ENCODE measurements around the gene SREK1IP1. TPM values are rescaled to one million over a fixed set of nuclear protein-coding genes. Genes with fewer than 3 reads are reported as not detected.

The SREK1IP1 gene
- total and polyA plus RNA-seq, 7 experiments from 2014 or later, result 11.7 to 29.9 (median 21.7) TPM

DNA sequence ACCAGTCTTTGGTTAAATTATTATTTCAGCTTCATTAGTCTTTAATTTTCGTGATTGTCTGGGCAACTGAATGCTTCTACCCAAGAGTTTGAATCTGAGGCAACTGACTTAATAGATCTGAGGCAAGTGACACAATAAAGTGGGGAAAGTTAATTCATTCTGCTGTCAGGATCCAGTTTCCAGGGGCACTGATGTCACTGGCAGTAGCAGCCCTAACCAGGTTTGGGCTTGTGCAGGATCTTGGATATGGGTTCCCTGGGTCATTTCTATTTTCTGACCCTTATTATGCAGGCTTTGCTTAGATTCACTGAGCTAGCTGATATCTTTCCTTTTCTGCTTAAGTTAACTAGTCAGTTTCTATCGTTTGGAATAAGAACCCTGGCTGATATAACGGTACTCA is 9.6 kb downstream of the SREK1IP1 start:
- POLR2A ChIA-PET, result interaction anchor here (1.0 kb wide), 1 partner anchor 9 kb away, joined by 3 read pairs; the partner anchor contains the start of gene SREK1IP1

GRCh38 chr5:64754066-64754465 is 14.4 kb downstream of the SREK1IP1 start:
- Histone ChIP-seq H3K4me1 (ENCODE audit: control insufficient read depth in 2 of 2, insufficient read depth in 2 of 2, low read length in 2 of 2) (no peaks in the 10 kb centered on the region), H3K9me3 (ENCODE audit: control insufficient read depth in 2 of 3, low read length in 3 of 3) (no peaks in the 10 kb centered on the region), H3K27me3 (ENCODE audit: control insufficient read depth in 2 of 2, insufficient read depth in 2 of 2, low read length in 2 of 2) (no peaks in the 10 kb centered on the region), H3K36me3 (ENCODE audit: control insufficient read depth in 2 of 3, insufficient read depth in 3 of 3, low read length in 3 of 3) (peaks cover 0 to 7% (median 0%) of the 10 kb centered on the region in 3 experiments), H3K27ac (ENCODE audit: low read depth, low read length) (no peak overlapping the region), H3K4me3 (ENCODE audit: low read length) (no peak overlapping the region)
- Mint-ChIP-seq H3K4me3 (no peak overlapping the region), H3K9me3 (peaks cover 0 to 1% (median 0%) of the 10 kb centered on the region in 11 donors), H3K4me1 (peaks cover 5 to 16% (median 13%) of the 10 kb centered on the region in 7 donors), H3K27me3 (no peaks in the 10 kb centered on the region), H3K27ac (no peak overlapping the region), H3K36me3 (peaks cover 5 to 54% (median 9%) of the 10 kb centered on the region in 5 donors)
- POLR2A ChIA-PET, result no interaction called here
- ATAC-seq (no peak), DNase-seq (no peak)
- intact Hi-C loops (cut with micrococcal nuclease), result loop anchor here in 1 of 2 donors (10.0 kb wide), 1 partner anchor 51 kb away; no protein-coding TSS in a partner anchor
- CTCF ChIA-PET, result no interaction called here

More for the DNA sequence above, 9.6 kb downstream of the SREK1IP1 start:
- H3K9me3 Mint-ChIP-seq, result no peaks in the 10 kb centered on the region
- intact Hi-C loops (cut with micrococcal nuclease), result loop anchor here in 1 of 2 donors (10.0 kb wide), 1 partner anchor 46 kb away; no protein-coding TSS in a partner anchor
- H3K9me3 ChIP-seq (ENCODE audit: control insufficient read depth in 2 of 3, low read length in 3 of 3), result no peaks in the 10 kb centered on the region
- H3K27me3 ChIP-seq (ENCODE audit: control insufficient read depth in 2 of 2, insufficient read depth in 2 of 2, low read length in 2 of 2), result no peaks in the 10 kb centered on the region
- H3K4me3 ChIP-seq (ENCODE audit: low read length), result no peak overlapping the region
- peaks cover 3 to 40% (median 6%) of the 10 kb centered on the region in 5 donors for H3K36me3 Mint-ChIP-seq
- H3K36me3 ChIP-seq (ENCODE audit: control insufficient read depth in 2 of 3, insufficient read depth in 3 of 3, low read length in 3 of 3), result peaks cover 0 to 10% (median 0%) of the 10 kb centered on the region in 3 experiments
- DNase-seq (no peak), ATAC-seq (no peak)
- H3K27me3 Mint-ChIP-seq, result no peaks in the 10 kb centered on the region
- CTCF ChIA-PET, result no interaction called here
- no peak overlapping the region for H3K4me3 Mint-ChIP-seq
- no peak overlapping the region for H3K27ac Mint-ChIP-seq
- peaks cover 12 to 36% (median 22%) of the 10 kb centered on the region in 7 donors for H3K4me1 Mint-ChIP-seq
- no peak overlapping the region for H3K27ac ChIP-seq (ENCODE audit: low read depth, low read length)
- H3K4me1 ChIP-seq (ENCODE audit: control insufficient read depth in 2 of 2, insufficient read depth in 2 of 2, low read length in 2 of 2), result no peaks in the 10 kb centered on the region

GRCh38 chr5:64749385-64749784 is 19.1 kb downstream of the SREK1IP1 start:
- H3K9me3 ChIP-seq (ENCODE audit: control insufficient read depth in 2 of 3, low read length in 3 of 3), result no peaks in the 10 kb centered on the region
- CTCF ChIA-PET, result no interaction called here
- H3K4me3 Mint-ChIP-seq, result no peak overlapping the region
- peaks cover 0 to 3% (median 0%) of the 10 kb centered on the region in 3 experiments for H3K36me3 ChIP-seq (ENCODE audit: control insufficient read depth in 2 of 3, insufficient read depth in 3 of 3, low read length in 3 of 3)
- ATAC-seq (no peak), DNase-seq (no peak)
- H3K27ac Mint-ChIP-seq, result no peak overlapping the region
- POLR2A ChIA-PET, result no interaction called here
- peaks cover 0 to 23% (median 4%) of the 10 kb centered on the region in 7 donors for H3K4me1 Mint-ChIP-seq
- intact Hi-C loops (cut with micrococcal nuclease), result no loop called here
- H3K27me3 Mint-ChIP-seq, result no peaks in the 10 kb centered on the region
- peaks cover 8 to 34% (median 9%) of the 10 kb centered on the region in 5 donors for H3K36me3 Mint-ChIP-seq
- no peaks in the 10 kb centered on the region for H3K4me1 ChIP-seq (ENCODE audit: control insufficient read depth in 2 of 2, insufficient read depth in 2 of 2, low read length in 2 of 2)
- H3K9me3 Mint-ChIP-seq, result peaks cover 0 to 1% (median 0%) of the 10 kb centered on the region in 11 donors
- H3K27me3 ChIP-seq (ENCODE audit: control insufficient read depth in 2 of 2, insufficient read depth in 2 of 2, low read length in 2 of 2), result no peaks in the 10 kb centered on the region
- H3K4me3 ChIP-seq (ENCODE audit: low read length), result no peak overlapping the region
- no peak overlapping the region for H3K27ac ChIP-seq (ENCODE audit: low read depth, low read length)

DNA sequence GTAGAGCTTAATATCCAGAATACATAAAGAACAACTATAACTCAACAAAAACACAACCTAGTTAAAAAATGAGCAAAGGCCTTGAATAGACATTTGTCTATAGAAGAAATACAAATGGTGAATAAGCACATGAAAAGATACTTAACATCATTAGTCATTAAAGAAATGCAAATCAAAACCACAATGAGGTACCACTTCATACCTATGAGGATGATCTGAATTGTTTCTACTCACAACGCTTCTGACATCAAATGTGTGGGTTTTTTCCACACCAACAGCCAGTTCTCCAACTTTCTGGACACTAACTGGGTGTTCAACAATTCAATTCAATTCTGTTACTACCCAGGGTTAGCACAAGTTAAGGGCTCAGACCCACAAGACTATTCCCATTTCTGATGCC is 22.0 kb downstream of the SREK1IP1 start:
- no peak for DNase-seq
- Histone ChIP-seq H3K27ac (ENCODE audit: low read depth, low read length) (no peak overlapping the region), H3K36me3 (ENCODE audit: control insufficient read depth in 2 of 3, insufficient read depth in 3 of 3, low read length in 3 of 3) (no peaks in the 10 kb centered on the region), H3K4me3 (ENCODE audit: low read length) (no peak overlapping the region), H3K27me3 (ENCODE audit: control insufficient read depth in 2 of 2, insufficient read depth in 2 of 2, low read length in 2 of 2) (no peaks in the 10 kb centered on the region), H3K4me1 (ENCODE audit: control insufficient read depth in 2 of 2, insufficient read depth in 2 of 2, low read length in 2 of 2) (no peaks in the 10 kb centered on the region), H3K9me3 (ENCODE audit: control insufficient read depth in 2 of 3, low read length in 3 of 3) (no peaks in the 10 kb centered on the region)
- peaks cover 4 to 30% (median 4%) of the 10 kb centered on the region in 7 donors for H3K4me1 Mint-ChIP-seq
- intact Hi-C loops (cut with micrococcal nuclease), result no loop called here
- peaks cover 5 to 39% (median 8%) of the 10 kb centered on the region in 5 donors for H3K36me3 Mint-ChIP-seq
- no peak for ATAC-seq
- no peaks in the 10 kb centered on the region for H3K27me3 Mint-ChIP-seq
- no peak overlapping the region for H3K27ac Mint-ChIP-seq
- peaks cover 0 to 1% (median 0%) of the 10 kb centered on the region in 11 donors for H3K9me3 Mint-ChIP-seq
- POLR2A ChIA-PET, result no interaction called here
- H3K4me3 Mint-ChIP-seq, result no peak overlapping the region
- CTCF ChIA-PET, result interaction anchor here (0.6 kb wide), 1 partner anchor 702 kb away, joined by 4 read pairs; no protein-coding TSS in a partner anchor

DNA sequence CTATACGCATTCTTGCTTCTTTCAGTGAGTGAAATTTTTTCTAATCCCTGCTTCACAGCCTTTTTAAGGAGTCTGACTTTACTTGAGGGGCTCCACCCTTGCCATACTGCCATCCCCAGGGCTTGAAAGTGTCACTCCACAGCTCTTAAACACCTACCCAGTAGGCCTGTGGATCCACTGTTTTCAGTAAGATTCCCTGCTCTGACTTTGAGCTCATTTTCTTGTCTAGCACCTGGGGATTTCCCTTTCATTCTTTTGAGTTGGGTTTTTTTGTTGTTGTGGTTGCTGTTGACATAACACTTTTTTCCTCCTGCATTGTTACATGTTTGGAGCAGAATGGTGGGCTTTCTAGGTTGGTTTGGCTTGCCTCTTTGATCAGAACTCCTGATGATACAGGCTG is 23.6 kb downstream of the SREK1IP1 start:
- DNase-seq, result no peak
- ChIA-PET POLR2A (no interaction called here), CTCF (no interaction called here)
- Mint-ChIP-seq H3K27me3 (no peaks in the 10 kb centered on the region), H3K4me1 (peaks cover 0 to 20% (median 4%) of the 10 kb centered on the region in 7 donors), H3K27ac (no peak overlapping the region), H3K4me3 (no peak overlapping the region), H3K36me3 (peaks cover 5 to 31% (median 8%) of the 10 kb centered on the region in 5 donors), H3K9me3 (peaks cover 0 to 1% (median 0%) of the 10 kb centered on the region in 11 donors)
- Histone ChIP-seq H3K27me3 (ENCODE audit: control insufficient read depth in 2 of 2, insufficient read depth in 2 of 2, low read length in 2 of 2) (no peaks in the 10 kb centered on the region), H3K9me3 (ENCODE audit: control insufficient read depth in 2 of 3, low read length in 3 of 3) (no peaks in the 10 kb centered on the region), H3K4me1 (ENCODE audit: control insufficient read depth in 2 of 2, insufficient read depth in 2 of 2, low read length in 2 of 2) (no peaks in the 10 kb centered on the region), H3K4me3 (ENCODE audit: low read length) (no peak overlapping the region), H3K27ac (ENCODE audit: low read depth, low read length) (no peak overlapping the region), H3K36me3 (ENCODE audit: control insufficient read depth in 2 of 3, insufficient read depth in 3 of 3, low read length in 3 of 3) (peaks cover 0 to 4% (median 0%) of the 10 kb centered on the region in 3 experiments)
- ATAC-seq, result no peak
- intact Hi-C loops (cut with micrococcal nuclease), result no loop called here

DNA sequence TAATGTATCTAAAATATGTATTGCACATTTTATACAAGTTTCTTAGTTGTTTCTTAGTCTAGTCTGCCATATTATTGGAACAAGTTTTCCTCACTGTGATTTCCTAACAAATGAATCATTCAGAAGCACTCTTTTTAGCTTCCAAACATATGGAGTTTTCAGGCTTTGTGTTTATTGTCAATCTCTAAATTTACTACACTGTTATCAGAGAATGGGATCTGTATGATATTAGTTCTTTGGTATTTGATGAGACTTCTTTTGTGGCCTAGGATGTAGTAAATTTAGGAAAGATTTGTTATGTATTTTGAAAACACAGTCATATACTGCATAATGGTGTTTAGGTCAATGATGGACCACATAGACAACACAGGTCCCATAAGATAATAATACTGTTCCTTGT is 25.7 kb downstream of the SREK1IP1 start:
- intact Hi-C loops (cut with micrococcal nuclease), result no loop called here
- Histone ChIP-seq H3K36me3 (ENCODE audit: control insufficient read depth in 2 of 3, insufficient read depth in 3 of 3, low read length in 3 of 3) (peaks cover 0 to 22% (median 0%) of the 10 kb centered on the region in 3 experiments), H3K4me3 (ENCODE audit: low read length) (no peak overlapping the region), H3K27me3 (ENCODE audit: control insufficient read depth in 2 of 2, insufficient read depth in 2 of 2, low read length in 2 of 2) (no peaks in the 10 kb centered on the region), H3K27ac (ENCODE audit: low read depth, low read length) (no peak overlapping the region), H3K9me3 (ENCODE audit: control insufficient read depth in 2 of 3, low read length in 3 of 3) (no peaks in the 10 kb centered on the region), H3K4me1 (ENCODE audit: control insufficient read depth in 2 of 2, insufficient read depth in 2 of 2, low read length in 2 of 2) (no peaks in the 10 kb centered on the region)
- Mint-ChIP-seq H3K27ac (no peak overlapping the region), H3K27me3 (no peaks in the 10 kb centered on the region), H3K4me3 (no peak overlapping the region), H3K9me3 (no peaks in the 10 kb centered on the region), H3K36me3 (peaks cover 3 to 39% (median 14%) of the 10 kb centered on the region in 5 donors), H3K4me1 (peaks cover 0 to 14% (median 4%) of the 10 kb centered on the region in 7 donors)
- DNase-seq (no peak), ATAC-seq (no peak)
- ChIA-PET POLR2A (no interaction called here), CTCF (no interaction called here)

GRCh38 chr5:64742411-64742810 is 26.1 kb downstream of the SREK1IP1 start:
- ATAC-seq (no peak), DNase-seq (no peak)
- peaks cover 3 to 43% (median 15%) of the 10 kb centered on the region in 5 donors for H3K36me3 Mint-ChIP-seq
- H3K4me1 Mint-ChIP-seq, result peaks cover 0 to 14% (median 4%) of the 10 kb centered on the region in 7 donors
- ChIA-PET CTCF (no interaction called here), POLR2A (no interaction called here)
- no peaks in the 10 kb centered on the region for H3K27me3 Mint-ChIP-seq
- H3K36me3 ChIP-seq (ENCODE audit: control insufficient read depth in 2 of 3, insufficient read depth in 3 of 3, low read length in 3 of 3), result peaks cover 0 to 22% (median 0%) of the 10 kb centered on the region in 3 experiments
- no peak overlapping the region for H3K4me3 ChIP-seq (ENCODE audit: low read length)
- H3K27me3 ChIP-seq (ENCODE audit: control insufficient read depth in 2 of 2, insufficient read depth in 2 of 2, low read length in 2 of 2), result no peaks in the 10 kb centered on the region
- no peak overlapping the region for H3K27ac Mint-ChIP-seq
- intact Hi-C loops (cut with micrococcal nuclease), result no loop called here
- no peaks in the 10 kb centered on the region for H3K4me1 ChIP-seq (ENCODE audit: control insufficient read depth in 2 of 2, insufficient read depth in 2 of 2, low read length in 2 of 2)
- H3K27ac ChIP-seq (ENCODE audit: low read depth, low read length), result no peak overlapping the region
- no peak overlapping the region for H3K4me3 Mint-ChIP-seq
- H3K9me3 ChIP-seq (ENCODE audit: control insufficient read depth in 2 of 3, low read length in 3 of 3), result no peaks in the 10 kb centered on the region
- H3K9me3 Mint-ChIP-seq, result no peaks in the 10 kb centered on the region

Measured in naive thymus-derived CD4-positive, alpha-beta T cell (primary cell).